GM12865 (cell line): ENCODE results near the gene CPNE6.

Experiments used
- DNase-seq: peaks from one replicate; pipeline ENCODE4 v3.0.0; 2010; ENCODE audit warnings: low read depth
- H3K4me3 ChIP-seq: 2 replicates; pipeline ENCODE4 v1.5.1; 2011; ENCODE audit warnings: mild to moderate bottlenecking, low read depth, low read length, control low read depth
- TF ChIP-seq, protein P1 (sequence below): IDR thresholded peaks from 2 replicates; pipeline ENCODE4 v1.5.1; 2011; ENCODE audit warnings: low read length, control low read depth, low read depth, inconsistent platforms; ENCODE audit not compliant: insufficient read depth; ENCODE audit errors: missing control alignments

Gene CPNE6

GRCh38 chr14:24072436-24072835 lies 1.1 kb downstream of the CPNE6 start:
- TF ChIP-seq, protein P1, sequence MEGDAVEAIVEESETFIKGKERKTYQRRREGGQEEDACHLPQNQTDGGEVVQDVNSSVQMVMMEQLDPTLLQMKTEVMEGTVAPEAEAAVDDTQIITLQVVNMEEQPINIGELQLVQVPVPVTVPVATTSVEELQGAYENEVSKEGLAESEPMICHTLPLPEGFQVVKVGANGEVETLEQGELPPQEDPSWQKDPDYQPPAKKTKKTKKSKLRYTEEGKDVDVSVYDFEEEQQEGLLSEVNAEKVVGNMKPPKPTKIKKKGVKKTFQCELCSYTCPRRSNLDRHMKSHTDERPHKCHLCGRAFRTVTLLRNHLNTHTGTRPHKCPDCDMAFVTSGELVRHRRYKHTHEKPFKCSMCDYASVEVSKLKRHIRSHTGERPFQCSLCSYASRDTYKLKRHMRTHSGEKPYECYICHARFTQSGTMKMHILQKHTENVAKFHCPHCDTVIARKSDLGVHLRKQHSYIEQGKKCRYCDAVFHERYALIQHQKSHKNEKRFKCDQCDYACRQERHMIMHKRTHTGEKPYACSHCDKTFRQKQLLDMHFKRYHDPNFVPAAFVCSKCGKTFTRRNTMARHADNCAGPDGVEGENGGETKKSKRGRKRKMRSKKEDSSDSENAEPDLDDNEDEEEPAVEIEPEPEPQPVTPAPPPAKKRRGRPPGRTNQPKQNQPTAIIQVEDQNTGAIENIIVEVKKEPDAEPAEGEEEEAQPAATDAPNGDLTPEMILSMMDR = no peak
- DNase-seq = no peak
- H3K4me3 ChIP-seq = no peak overlapping the region

GRCh38 chr14:24072881-24073877 lies 1.8 kb downstream of the CPNE6 start:
- TF ChIP-seq, protein P1 = no peak
- no peak overlapping the region for H3K4me3 ChIP-seq
- no peak for DNase-seq

GRCh38 chr14:24074625-24075484 lies 3.5 kb downstream of the CPNE6 start:
- DNase-seq = no peak
- TF ChIP-seq, protein P1 = no peak
- H3K4me3 ChIP-seq = no peak overlapping the region

DNA sequence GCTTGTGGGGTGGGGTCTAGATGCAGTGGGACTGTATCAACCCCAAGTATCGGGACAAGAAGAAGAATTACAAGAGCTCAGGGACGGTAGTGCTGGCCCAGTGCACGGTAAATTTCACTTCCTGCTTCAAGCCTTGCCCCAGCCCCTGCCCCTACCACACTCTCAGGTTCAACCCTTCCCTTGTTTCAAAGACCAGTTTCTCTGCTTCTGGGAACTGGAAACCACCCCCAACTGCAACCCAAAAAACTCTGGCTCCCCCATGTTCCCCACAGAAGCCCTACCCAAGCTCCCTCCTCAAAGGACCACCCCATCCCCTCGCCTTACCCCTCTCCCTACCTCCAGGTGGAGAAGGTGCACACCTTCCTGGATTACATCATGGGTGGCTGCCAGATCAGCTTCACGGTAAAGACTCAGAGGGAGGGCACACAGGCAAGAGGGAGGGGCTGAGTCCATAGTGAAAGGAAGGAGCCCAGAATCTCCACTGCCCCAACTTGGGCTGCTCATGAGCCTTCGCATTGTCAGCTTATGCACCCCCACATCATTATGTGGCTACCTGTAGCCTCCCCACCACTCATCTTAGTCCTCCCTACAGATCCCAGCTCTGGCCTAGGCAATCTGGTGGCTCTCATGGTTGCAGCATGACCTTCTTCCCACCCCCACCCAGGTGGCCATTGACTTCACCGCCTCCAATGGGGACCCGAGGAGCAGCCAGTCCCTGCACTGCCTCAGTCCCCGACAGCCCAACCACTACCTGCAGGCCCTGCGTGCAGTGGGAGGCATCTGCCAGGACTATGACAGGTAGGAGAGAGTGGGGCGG lies 4.3 kb downstream of the CPNE6 start:
- TF ChIP-seq, protein P1 = no peak
- peak; percentile 59 for DNase-seq
- no peak overlapping the region for H3K4me3 ChIP-seq

DNA sequence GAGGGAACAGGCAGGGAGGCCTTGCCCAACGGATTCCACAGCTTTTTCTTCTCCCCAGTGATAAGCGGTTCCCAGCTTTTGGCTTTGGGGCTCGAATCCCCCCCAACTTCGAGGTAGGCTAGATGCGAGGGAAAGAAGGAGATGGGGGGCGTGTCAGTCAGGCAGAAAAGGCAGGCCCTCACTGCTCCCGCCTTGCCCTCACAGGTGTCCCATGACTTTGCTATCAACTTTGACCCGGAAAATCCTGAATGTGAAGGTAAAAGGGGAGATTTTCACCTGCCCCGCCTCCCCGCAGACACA lies 4.9 kb downstream of the CPNE6 start:
- no peak for DNase-seq
- TF ChIP-seq, protein P1 = no peak
- H3K4me3 ChIP-seq = no peak overlapping the region

GRCh38 chr14:24077086-24077485 lies 5.7 kb downstream of the CPNE6 start:
- H3K4me3 ChIP-seq = no peak overlapping the region
- no peak for DNase-seq
- TF ChIP-seq, protein P1 = no peak
